HepG2 (cell line): ENCODE data around the gene HOTAIR. TPM values are rescaled to one million over a fixed set of nuclear protein-coding genes. Genes with fewer than 3 reads are reported as not detected.

Experiments
- FOXK2 ChIP-seq: fragments of 450-650 bp; IDR thresholded peaks from 2 replicates; pipeline ENCODE4 v1.6.1; 2016
- GABPB1 ChIP-seq: IDR thresholded peaks from 2 replicates; pipeline ENCODE4 v1.6.1; 2016; ENCODE audit warnings: mild to moderate bottlenecking, missing genetic modification reagents, moderate library complexity, missing compliant biosample characterization
- GLI4 ChIP-seq: sonication (generic); formaldehyde crosslinking; IDR thresholded peaks from 2 replicates; pipeline ENCODE4 v1.5.1; 2020; ENCODE audit warnings: missing genetic modification reagents, mild to moderate bottlenecking, moderate library complexity, borderline replicate concordance
- HNRNPK ChIP-seq: fragments of 200-400 bp; formaldehyde crosslinking; IDR thresholded peaks from 2 replicates; pipeline ENCODE4 v1.6.1; 2018; ENCODE audit warnings: low read length, low read depth, moderate library complexity, mild to moderate bottlenecking; ENCODE audit not compliant: poor library complexity, severe bottlenecking
- KDM3A ChIP-seq: IDR thresholded peaks from 2 replicates; pipeline ENCODE4 v1.6.1; 2018; ENCODE audit warnings: low read depth, missing compliant biosample characterization
- KLF16 ChIP-seq, 2 experiments: sonication (generic) in 1 of 2; formaldehyde crosslinking in 1 of 2; IDR thresholded peaks; 2 replicates each; pipeline versions ENCODE4 v1.6.1 to v1.8.0; 2016 to 2023; ENCODE audit warnings: missing genetic modification reagents in 2 of 2, missing compliant biosample characterization in 1 of 2
- MAF1 ChIP-seq: sonication (generic); formaldehyde crosslinking; IDR thresholded peaks from 2 replicates; pipeline ENCODE4 v1.5.0; 2020; ENCODE audit warnings: missing genetic modification reagents, borderline replicate concordance
- MATR3 ChIP-seq: sonication (generic); formaldehyde crosslinking; IDR thresholded peaks from 2 replicates; pipeline ENCODE4 v1.4.0; 2020; ENCODE audit warnings: missing genetic modification reagents
- NFAT5 ChIP-seq: sonication (generic); formaldehyde crosslinking; IDR thresholded peaks from 2 replicates; pipeline ENCODE4 v1.4.0; 2020; ENCODE audit warnings: missing genetic modification reagents
- PHF21A ChIP-seq: sonication (generic); formaldehyde crosslinking; IDR thresholded peaks from 2 replicates; pipeline ENCODE4 v1.5.0; 2020; ENCODE audit warnings: mild to moderate bottlenecking, missing genetic modification reagents
- REPIN1 ChIP-seq: sonication (generic); formaldehyde crosslinking; IDR thresholded peaks from 2 replicates; pipeline ENCODE4 v1.8.0; 2022; ENCODE audit warnings: missing genetic modification reagents, low read depth, mild to moderate bottlenecking, borderline replicate concordance
- SRY ChIP-seq: sonication (generic); formaldehyde crosslinking; IDR thresholded peaks from 2 replicates; pipeline ENCODE4 v1.8.0; 2022; ENCODE audit warnings: mild to moderate bottlenecking, missing genetic modification reagents
- ZNF441 ChIP-seq: sonication (generic); formaldehyde crosslinking; IDR thresholded peaks from 2 replicates; pipeline ENCODE4 v1.7.0; 2021; ENCODE audit warnings: missing genetic modification reagents, borderline replicate concordance
- ZNF574 ChIP-seq: sonication (generic); formaldehyde crosslinking; IDR thresholded peaks from 2 replicates; pipeline ENCODE4 v1.4.0; 2020; ENCODE audit warnings: missing genetic modification reagents
- ZNF687 ChIP-seq: sonication (generic); formaldehyde crosslinking; IDR thresholded peaks from 2 replicates; pipeline ENCODE4 v1.5.1; 2020; ENCODE audit warnings: mild to moderate bottlenecking, missing genetic modification reagents, moderate library complexity
- ZNF713 ChIP-seq: sonication (generic); formaldehyde crosslinking; IDR thresholded peaks from 2 replicates; pipeline ENCODE4 v1.4.0; 2020; ENCODE audit warnings: mild to moderate bottlenecking, missing genetic modification reagents
- polyA plus RNA-seq, 8 experiments: library from polyadenylated mRNA; depleted of rRNA in 3 of 8; stranded (reverse) in 7 of 8; unstranded in 1 of 8; fragments of >200 nt; fragmentation: Illumina TruSeq in 4 of 8; extraction: Trizol in 4 of 8; gene quantifications; 2 replicates each; pipeline versions ENCODE4 v1.2.1 to v1.2.3, GENCODE V29; 2011 to 2016; ENCODE audit warnings: low read depth in 4 of 8, missing spikeins in 1 of 8, mixed read lengths in 1 of 8; ENCODE audit not compliant: insufficient read depth in 1 of 8
- total RNA-seq, 5 experiments: library from RNA; depleted of rRNA; stranded (reverse); fragments of >200 nt; fragmentation: Illumina TruSeq; extraction: Trizol; gene quantifications; 2 replicates each; pipeline ENCODE4 v1.2.3, GENCODE V29; 2016; ENCODE audit warnings: low read depth in 1 of 5

The HOTAIR gene
- total and polyA plus RNA-seq, 2 of the 13 experiments (the other 11 are each of a cell fraction or from before 2014, with no cell fraction given) = not detected

GRCh38 chr12:54005853-54006558 lies 31.3 kb upstream of the HOTAIR start (continued):
- peak; percentile 44 for TF ChIP-seq ZNF687
- TF ChIP-seq KDM3A (CRISPR knock-in tag) = no peak; the same call in 1 of the 2 replicates
- 0 out of 4 replicates have a peak, but pooled peaks of 1 of the 2 experiments have one; percentile 19 for TF ChIP-seq KLF16 (CRISPR knock-in tag; IDR thresholded peaks at IDR 0.05)
- no peak for TF ChIP-seq FOXK2
- TF ChIP-seq HNRNPK = no peak
- 0 out of 2 replicates have a peak, but pooled peaks have one; percentile 30 for TF ChIP-seq REPIN1 (CRISPR knock-in tag)
- no peak for TF ChIP-seq MATR3
- no peak for TF ChIP-seq ZNF713
- TF ChIP-seq GABPB1 (CRISPR knock-in tag) = peak; percentile 50; the same call in 1 of the 2 replicates
- TF ChIP-seq PHF21A (CRISPR knock-in tag) = peak; percentile 26; the same call in 1 of the 2 replicates
- TF ChIP-seq ZNF574 (CRISPR knock-in tag) = 0 out of 2 replicates have a peak, but pooled peaks have one; percentile 35
- no peak for TF ChIP-seq ZNF441 (CRISPR knock-in tag)
- no peak for TF ChIP-seq NFAT5
- no peak for TF ChIP-seq SRY (CRISPR knock-in tag)
- TF ChIP-seq MAF1 (CRISPR knock-in tag) = no peak
- TF ChIP-seq GLI4 (CRISPR knock-in tag) = no peak
